GM21723 (cell line): ENCODE results near the gene FEZF1.
"Not testable (repeated sequence)": the region's sequence is repeated elsewhere in the genome, so short reads cannot be mapped to it uniquely, and the experiment has no call there.

Experiments used
- ATAC-seq: cut with Tn5 transposase; IDR thresholded peaks from one replicate; pipeline ENCODE4 v1.9.1; 2021; ENCODE audit warnings: mild to moderate bottlenecking, moderate library complexity; ENCODE audit not compliant: unreplicated experiment

The FEZF1 gene

DNA sequence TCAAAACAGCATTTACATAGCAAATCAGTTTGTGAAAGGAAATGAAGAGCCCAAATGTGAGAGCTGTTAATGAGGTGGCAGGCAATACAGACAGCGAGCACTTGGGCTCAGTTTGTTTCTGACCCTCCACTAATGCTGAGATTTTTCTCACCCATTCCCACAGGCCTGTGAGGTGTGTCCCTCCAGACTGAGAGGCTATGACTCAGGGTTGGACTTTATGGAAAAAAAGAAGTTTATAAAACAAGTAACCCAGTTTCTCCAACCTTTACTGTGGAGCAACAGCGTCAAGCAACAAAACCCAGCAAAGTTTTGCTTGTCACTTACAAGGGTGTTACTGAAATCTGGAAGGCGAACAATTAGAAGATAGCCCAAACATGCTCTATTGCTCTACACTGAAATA, 4.9 kb upstream of the FEZF1 start:
- no peak for ATAC-seq

DNA sequence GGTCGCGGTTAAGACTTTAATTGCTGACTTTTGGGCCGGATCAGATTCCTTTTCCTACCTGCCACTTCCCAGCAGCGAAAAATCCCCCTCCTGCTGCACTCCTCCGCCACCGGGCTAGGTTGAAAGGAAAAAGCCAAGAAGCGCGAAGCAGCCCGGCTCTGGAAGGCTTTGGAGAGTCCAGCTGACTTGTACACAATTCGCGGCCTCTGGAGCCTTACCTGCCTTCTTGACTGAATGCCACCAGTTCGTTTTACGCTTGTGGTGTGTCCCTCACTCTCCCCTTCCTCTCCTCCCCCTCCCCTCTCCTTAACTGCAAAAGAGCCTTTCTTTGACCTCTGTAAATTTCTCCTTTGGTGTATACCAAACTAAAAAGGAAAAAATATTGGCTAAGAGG, 2.7 kb upstream of the FEZF1 start:
- ATAC-seq = no peak

DNA sequence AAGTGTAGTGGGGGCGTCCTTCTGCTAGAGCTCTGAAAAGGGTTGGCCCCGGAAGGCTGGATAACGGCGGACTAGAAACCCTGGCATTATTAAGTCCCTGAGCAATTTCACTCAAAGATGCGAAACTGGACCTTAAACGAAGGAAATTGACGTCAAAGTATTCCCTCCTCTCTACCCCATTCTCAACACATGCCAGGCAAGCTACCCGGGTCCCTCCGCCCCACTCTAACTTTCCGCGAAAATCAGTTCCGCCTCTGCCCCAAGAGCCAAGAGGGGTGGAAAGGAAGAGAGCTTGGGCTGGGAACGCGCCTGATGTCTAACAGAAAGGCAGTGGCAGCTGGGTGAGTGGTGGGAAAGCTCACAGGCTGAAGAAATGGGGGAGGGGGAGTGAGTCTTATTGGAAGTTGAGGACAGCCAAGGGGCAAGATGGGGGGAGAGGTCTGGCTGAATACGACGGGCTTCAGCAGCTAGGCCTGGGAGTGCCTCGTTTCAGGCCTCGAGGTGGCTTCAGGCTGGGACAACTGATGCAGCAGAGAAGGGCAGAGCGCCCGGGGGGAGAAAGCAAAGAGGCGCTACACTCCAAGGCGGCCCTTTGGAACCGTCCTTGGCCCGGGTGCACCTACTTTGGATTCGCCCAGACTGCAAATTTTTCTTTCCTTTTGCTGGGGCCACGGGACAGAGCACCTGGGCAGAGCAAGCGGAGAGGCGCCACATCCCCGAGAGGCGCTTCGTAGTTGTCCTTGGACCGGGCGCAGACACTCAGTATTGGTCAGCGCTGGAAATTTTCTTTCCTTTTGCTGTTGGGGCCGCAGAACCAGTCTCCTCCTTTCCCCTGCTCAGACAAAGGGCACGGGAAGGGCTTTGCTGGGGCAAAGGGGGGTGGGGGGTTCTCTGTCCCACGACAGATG, 2.0 kb upstream of the FEZF1 start:
- no peak for ATAC-seq

DNA sequence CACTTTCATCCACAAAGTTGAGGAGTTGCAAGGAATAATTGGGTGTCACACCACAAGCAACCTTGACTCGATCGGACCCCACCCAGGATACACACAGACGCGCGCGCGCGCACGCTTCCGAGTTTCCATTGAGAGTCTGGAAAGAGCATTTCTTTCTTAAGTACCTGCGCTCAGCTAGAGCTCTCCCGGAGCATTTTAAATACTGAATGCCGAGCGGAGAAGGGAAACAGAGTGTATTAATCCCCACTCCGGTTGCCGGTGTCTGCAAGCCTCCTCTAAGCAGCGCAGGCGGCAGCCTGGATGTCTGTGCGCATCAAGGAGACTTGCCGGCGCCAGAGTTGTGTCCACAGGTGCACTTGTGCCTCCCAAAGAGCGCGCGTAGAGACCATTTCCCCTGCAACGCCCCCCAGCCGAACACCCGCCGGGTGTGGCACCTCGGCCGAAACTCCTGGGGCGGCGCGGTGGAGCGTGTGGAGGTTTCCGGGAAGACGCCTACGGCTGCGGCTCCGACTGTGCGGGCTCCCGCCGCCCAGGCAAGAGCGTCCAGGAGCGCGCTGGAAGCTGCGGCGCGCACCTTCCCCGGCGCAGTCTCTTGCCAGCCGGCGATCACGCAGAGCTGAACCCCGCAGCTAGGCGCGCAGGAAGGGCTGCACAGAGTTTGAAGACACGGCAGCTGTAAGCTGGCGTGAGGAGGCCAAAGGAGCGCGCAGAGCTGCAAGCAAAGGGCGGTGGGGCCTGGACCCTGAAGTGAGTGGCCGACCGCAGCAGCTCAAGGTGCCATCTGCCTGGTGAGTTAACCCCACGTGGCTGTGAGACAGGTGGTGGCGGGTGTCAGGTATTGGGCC, 1.1 kb upstream of the FEZF1 start:
- ATAC-seq = no peak

DNA sequence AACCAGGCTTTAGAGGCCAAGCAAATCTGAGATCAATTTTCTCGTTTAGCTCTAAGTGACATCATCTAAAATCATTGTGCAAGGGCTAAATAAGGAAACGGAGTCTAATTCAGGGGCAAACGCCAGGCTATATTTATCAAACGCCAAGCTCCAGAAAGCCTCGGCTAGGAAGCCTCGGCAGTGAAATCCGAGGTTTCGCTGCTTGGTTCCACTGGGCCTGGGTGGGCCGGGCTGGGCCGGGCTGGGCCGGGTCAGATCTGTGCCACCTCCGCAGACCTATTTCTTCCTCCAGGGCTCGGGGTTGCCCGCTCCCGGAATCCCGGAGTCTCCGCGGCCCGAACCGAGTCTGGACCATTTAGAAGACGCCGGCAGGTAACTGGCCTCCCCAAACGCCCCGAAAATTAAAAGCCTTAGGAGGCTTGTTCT, 459 bp upstream of the FEZF1 start:
- ATAC-seq = no peak

DNA sequence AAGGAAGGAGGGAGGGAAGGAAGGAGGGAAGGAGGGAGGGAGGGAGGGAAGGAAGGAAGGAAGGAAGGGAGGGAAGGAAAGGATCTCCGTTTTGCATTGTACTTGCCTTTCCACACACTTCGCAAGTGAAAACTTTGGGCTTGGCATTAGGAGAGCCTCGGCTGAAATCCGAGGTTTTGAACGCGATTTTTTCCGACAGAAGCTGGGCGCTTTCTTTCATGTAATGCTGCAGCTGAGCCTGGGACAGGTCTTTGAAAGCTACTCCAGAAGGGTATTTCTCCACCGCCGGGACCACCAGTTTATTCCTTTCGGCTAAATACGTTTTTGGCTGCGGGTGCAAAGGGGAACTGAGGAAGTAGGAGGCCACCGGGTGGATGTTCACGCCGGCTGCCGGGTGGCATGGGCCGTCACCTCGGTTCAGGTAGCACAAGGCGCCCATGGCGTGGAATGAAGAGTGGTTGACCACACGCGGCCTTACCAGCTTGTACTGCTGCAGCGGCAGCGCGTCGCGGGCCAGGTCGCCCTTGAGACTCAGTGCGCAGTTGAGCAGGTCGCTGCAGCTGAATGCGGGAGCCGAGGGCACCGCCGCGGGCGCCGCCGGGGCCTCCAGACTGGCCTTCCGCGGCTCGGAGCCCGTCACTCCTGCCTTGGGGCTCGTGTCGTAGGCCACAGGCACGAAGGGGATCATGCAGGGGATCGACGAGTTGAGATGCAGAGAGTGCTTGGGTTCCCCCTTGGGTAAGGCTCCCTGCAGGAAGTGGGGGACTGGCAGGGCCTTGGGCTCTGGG, 825 bp downstream of the FEZF1 start:
- ATAC-seq = no peak

DNA sequence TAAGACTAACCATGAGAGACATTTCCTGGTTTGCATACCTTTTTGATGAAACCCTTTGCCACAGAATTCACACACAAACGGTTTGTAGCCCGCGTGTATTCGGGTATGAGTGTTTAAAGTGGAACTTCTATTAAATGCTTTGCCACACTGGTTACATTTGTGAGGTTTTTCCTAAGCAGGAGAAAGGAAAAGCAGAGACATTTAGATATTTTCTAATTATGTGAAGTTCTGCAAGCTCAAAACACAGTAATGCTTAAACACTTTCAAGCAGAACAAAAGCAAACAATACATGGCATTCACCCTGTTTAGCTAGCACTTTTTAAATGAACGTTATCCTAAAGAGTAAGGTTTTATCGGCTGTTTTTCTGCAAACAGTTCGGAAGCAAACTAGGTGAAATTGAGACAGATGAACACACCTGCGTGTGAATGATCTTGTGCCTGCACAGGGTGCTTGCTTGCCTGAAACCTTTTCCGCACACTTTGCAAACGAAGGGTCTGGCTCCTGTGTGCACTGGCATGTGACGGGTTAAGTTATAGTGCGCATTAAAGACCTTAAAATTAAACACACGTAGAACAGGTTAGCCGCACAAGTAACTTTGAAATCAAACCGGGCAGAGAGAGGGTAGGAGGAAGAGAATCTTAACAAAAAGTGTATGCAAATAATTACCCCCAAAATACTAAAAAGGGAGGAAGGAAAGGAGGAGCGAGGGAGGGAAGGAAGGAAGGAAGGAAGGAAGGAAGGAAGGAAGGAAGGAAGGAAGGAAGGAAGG, 1.6 kb downstream of the FEZF1 start:
- ATAC-seq = no peak

DNA sequence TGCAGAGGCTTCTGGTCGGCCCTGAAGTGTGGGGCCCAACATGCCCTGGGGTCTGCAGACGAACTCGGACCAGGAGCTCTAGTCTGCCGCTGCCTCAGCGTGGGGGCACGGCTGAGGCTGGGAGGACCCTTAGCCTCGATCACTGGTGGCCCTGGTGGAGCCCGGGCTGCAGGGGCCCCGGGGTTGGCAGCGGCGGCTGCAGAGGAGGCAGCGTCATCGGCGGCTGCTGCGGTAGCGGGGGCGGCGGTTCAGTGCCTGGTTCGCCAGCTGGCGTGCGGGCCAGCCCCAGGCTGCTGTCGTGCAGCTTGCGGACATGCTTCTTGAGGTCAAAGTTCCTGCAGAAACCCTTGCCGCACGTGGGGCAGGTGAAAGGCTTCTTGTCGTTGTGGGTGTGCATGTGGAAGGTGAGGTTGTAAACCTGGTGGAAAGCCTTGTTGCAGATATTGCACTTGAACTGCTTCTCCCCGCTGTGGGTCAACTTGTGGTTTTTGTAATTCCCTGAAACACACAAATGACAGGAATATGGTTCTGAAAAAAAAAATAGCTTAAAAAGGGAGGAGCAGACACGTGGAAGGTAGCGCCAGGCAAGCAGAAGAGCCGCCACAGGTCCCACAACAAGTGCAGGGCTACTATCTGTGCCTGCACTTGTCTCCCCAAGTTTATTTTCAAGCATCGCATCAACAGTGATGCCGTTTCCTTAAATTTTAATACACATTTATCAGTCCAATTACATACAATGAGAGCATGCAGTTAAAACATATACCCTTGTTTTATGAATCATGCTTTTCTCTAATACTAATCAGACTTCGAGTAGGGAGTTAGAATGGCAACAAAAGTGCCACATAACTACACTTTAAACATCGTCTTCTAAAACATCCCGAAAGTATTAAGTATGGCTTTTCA, 2.4 kb downstream of the FEZF1 start:
- no peak for ATAC-seq

DNA sequence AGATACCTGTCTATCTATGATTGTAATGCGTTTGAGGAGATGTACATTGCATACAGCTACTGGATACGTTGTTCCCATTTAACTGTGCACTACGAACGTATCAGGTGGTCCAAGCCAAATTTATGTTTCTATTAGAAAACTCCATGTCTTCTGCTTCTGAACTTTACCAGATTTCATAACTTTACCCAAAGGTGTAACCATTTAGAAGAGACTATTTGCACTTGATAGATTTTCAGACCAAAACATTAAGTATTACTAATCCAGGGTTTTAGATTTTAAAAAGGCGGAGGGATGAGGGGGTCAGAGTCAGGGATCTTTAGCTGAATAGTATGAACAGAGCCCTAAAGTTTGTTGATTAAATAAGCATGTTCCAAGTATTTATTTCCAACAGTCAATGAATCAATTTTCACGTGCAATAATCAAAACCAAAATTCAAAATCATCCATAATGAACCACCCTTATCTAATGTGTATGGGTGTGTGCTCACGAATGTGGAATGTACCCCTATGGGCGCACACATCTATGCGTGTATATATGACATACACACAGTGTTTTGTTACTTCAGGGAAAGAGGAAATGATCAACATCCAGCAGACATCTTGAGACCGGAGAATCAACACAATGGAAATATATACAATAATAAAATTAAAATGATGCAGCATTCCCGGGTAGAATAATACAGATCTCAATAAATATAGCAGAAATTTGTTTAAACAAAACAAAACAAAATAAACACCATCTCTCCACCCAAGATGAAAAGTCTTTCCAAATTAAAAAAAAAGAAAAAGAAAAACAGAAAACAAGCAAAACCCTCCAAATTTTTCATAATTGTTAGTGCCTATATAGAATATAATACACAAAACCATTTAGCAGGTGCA, 3.4 kb downstream of the FEZF1 start:
- ATAC-seq = no peak

DNA sequence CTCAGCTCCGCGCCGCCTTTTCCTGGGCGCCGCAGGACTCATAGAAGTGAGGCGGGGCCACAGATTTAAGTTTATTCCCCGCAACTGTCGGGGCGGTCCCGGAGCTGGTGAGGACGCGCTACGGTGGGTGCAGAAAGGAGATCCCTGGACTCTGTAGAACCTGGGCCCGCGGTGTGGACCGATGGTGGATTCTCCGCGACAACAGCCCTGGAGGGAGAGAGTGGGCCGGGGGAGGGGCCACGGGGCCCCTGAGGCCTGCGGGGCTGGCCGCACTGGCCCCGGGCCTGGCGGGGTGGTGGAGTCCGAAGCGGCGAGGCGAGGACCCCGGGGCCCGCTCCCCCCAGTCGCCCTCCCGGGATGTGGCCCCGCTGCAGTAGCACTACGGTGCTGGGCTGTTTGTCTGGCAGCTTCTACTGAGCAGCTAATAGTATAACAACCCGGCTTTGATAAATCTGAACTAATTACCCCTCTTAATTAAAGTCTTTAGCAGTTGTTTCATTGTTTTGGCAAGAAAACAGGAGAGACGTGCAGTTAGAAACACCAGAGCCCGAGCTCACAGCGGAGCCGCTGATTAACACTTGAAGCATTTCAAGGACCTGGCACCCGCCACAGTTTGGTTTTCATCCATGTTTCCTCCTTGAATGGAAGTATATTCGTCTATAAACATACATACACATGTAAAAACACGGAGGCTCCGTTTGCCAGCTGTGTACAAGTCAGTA, 4.2 kb downstream of the FEZF1 start:
- ATAC-seq = no peak

DNA sequence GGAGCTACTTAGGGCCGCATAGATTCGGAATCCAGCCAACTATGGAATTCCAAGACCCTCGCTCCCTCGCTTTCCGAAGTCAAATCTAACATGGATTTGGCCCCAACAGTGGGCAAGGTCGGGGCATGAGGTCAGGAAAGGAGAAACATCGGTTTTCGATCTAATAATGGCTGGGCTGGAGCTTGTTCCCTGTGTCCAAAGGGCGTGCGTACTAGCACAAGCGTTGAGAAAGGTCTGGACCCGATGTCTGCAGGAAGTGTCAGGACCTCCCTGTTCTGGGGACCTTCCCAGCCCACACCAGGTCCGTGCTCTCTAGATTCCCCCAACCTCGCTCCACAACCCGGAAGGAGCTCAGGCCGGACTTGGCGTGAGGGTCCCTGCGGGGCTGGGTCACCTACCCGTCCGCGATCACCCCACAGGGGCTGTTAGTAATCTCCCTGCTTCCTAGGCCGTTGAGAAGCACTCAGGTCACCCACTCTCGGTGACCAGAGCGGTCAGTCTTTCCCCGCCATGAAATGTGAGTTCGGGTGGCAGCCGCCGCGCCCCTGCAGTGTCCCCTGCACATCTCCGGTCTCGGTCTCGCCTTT, 4.8 kb downstream of the FEZF1 start:
- no peak for ATAC-seq

DNA sequence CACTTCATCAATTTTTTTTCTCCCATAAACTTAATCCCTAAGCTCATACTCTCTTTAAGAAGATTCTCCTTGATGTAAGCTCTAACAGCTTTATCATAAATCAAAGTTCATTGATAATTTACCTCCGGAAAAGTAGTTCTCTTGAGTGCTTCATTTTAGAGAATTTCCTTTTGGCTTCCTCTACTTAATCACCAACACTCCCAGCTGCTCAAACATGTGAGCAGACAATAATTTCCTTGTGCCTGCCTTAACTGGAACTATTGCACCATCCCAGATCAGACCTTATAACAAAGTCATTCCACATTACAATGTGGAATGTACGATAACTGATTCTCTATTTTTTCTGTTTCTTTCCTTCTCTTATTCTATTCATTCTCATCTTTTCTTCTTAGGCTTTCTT, 5.9 kb downstream of the FEZF1 start:
- ATAC-seq = no peak

DNA sequence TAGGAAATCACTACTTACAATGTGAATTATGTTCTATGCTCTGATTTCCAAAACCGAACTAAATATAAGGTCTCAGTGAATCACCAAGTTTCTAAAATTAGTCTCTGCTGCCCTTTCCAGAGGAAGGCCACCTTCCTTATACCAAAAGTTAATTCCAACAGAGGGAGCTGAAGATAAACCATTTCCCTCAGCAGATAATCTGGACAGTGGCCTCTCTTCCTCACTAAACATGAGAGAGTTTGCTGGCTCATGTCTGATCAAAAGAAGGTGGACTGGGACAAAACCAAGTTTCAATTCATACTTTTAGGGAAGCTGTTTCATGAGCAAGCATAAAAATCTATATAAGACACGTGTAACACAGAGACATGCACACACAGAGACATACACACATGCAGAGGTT, 6.4 kb downstream of the FEZF1 start:
- ATAC-seq = no peak

DNA sequence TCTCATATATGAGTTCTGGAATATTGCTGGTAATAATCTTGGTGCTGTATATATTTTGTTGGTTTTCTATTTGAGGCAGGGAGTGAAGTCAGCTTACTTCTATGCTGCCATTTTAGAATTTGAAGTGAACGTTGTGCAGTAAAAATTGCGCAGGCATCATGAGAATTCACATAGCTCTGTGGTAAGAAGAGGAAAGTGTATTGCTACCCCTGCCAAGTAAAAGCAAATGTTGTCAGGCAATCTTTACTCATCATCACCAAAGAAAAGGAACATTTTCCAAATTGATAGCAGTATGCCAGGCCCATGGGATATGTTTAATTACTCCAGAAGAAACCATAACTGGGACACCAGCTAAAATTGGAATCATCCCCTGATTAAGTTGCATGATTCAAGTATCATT, 13.4 kb downstream of the FEZF1 start:
- no peak for ATAC-seq

DNA sequence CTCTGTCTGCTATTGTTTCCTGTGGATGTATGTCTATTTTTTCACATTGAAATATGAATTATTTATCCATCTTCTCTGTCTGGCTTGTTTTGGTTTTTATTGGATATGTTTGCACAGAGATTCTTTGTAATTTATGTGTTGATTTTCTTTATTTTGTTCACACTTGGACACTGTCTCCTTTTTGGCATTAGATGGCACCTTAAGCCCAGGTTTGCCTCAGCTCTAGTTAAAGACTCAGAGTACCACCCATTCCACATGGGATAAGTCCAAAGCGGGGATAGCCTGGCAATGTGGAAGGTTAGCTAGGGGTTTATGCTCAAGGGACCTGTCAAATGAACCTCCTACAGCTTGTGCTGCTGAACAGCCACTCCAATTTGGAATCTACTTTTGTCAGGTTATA, 14.1 kb downstream of the FEZF1 start:
- no peak for ATAC-seq

DNA sequence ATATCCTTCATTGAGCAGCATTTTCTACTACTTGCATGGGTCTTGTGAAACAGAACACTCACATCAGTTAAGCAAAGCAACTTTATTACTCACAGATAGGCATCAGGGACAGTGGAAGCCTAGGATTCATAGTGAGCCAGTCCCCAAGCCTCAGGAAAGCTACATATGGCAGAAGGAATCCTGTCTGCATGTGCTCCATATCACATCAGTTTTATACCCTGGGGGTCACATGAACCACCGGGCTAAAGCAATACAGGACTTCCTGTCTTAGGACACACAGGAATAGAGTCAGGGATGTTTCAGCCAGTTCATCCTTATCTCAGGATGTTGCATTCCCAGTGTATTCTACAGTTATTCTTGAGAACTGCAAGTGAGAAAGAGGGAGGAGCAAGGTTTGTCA, 15.1 kb downstream of the FEZF1 start:
- no peak for ATAC-seq

DNA sequence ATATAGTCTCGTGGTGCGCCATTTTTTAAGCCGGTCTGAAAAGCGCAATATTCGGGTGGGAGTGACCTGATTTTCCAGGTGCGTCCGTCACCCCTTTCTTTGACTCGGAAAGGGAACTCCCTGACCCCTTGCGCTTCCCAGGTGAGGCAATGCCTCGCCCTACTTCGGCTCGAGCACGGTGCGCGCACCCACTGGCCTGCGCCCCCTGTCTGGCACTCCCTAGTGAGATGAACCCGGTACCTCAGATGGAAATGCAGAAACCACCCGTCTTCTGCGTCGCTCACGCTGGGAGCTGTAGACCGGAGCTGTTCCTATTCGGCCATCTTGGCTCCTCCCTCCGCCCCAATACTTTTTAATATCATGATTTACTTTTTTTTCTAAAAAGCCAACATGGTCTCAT, 19.9 kb downstream of the FEZF1 start:
- ATAC-seq = not testable (repeated sequence)

DNA sequence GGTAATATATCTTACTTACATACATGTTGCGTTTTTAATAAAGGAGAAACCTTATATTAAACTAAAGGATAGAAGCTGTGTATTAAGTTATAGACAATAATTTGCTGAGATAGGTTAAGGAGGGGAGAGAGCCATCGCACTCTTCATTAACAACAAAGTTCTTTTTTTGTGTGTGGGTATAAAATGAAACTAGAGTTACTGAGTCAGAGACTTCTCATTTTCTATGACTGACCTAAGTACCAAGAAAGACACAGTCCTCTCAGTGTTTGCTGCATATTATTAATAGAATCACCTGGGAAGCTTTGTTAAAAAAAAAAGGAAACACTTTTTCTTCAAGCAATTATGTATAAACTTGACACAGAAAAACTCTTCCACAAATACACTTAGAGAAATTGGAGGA, 31.4 kb downstream of the FEZF1 start:
- ATAC-seq = no peak
